Parathyroid adenoma (tissue), 2 donors: ENCODE results near the gene EPHA3.

Source experiments
- H2AFZ ChIP-seq: fragments of 300-600 bp; sonication (generic); one replicate; pipeline ENCODE4 v1.7.0; 2017; ENCODE audit warnings: antibody characterized with exemption, mild to moderate bottlenecking
- H3K27ac ChIP-seq: fragments of 300-600 bp; sonication (generic); one replicate; pipeline ENCODE4 v1.7.0; 2017
- H3K27me3 ChIP-seq: fragments of 300-600 bp; sonication (generic); one replicate; pipeline ENCODE4 v1.7.0; 2017; ENCODE audit warnings: low read length; ENCODE audit not compliant: control insufficient read depth, insufficient read depth
- H3K36me3 ChIP-seq: fragments of 300-600 bp; sonication (generic); one replicate; pipeline ENCODE4 v1.7.0; 2017; ENCODE audit warnings: low read length; ENCODE audit not compliant: control insufficient read depth, insufficient read depth
- H3K4me1 ChIP-seq: fragments of 300-600 bp; sonication (generic); one replicate; pipeline ENCODE4 v1.7.0; 2017; ENCODE audit warnings: control low read depth
- H3K4me2 ChIP-seq: fragments of 300-600 bp; sonication (generic); one replicate; pipeline ENCODE4 v1.7.0; 2017; ENCODE audit warnings: low read length
- H3K4me3 ChIP-seq: fragments of 300-600 bp; sonication (generic); one replicate; pipeline ENCODE4 v1.7.0; 2017; ENCODE audit warnings: low read depth, low read length
- H3K79me2 ChIP-seq: fragments of 300-600 bp; sonication (generic); one replicate; pipeline ENCODE4 v1.7.0; 2017; ENCODE audit warnings: control low read depth
- H3K9ac ChIP-seq: fragments of 300-600 bp; sonication (generic); one replicate; pipeline ENCODE4 v1.7.0; 2017; ENCODE audit warnings: mild to moderate bottlenecking
- H3K9me3 ChIP-seq: fragments of 300-600 bp; sonication (generic); one replicate; pipeline ENCODE4 v1.7.0; 2017; ENCODE audit warnings: low read length; ENCODE audit not compliant: control insufficient read depth
- CTCF ChIP-seq: fragments of 300-600 bp; sonication (generic); IDR thresholded peaks from one replicate; pipeline ENCODE4 v1.7.0; 2017; ENCODE audit warnings: antibody characterized with exemption, mild to moderate bottlenecking
- donor health status: primary hyperparathyroidism.

EPHA3 gene

GRCh38 chr3:89245612-89246011, 138.2 kb downstream of the EPHA3 start:
- no peak overlapping the region for H3K9ac ChIP-seq

GRCh38 chr3:89246326-89246725, 138.9 kb downstream of the EPHA3 start:
- Histone ChIP-seq H3K4me2 (no peak overlapping the region), H3K9ac (no peak overlapping the region), H3K79me2 (no peaks in the 10 kb centered on the region), H2AFZ (no peak overlapping the region), H3K4me1 (no peaks in the 10 kb centered on the region), H3K36me3 (no peaks in the 10 kb centered on the region), H3K27ac (no peak overlapping the region), H3K27me3 (no peaks in the 10 kb centered on the region), H3K9me3 (no peaks in the 10 kb centered on the region), H3K4me3 (no peak overlapping the region)
- TF ChIP-seq CTCF = no peak

More at GRCh38 chr3:89245612-89246011, 138.2 kb downstream of the EPHA3 start:
- Histone ChIP-seq H2AFZ (no peak overlapping the region), H3K36me3 (no peaks in the 10 kb centered on the region), H3K4me3 (no peak overlapping the region), H3K27me3 (no peaks in the 10 kb centered on the region), H3K4me1 (no peaks in the 10 kb centered on the region), H3K27ac (no peak overlapping the region), H3K9me3 (no peaks in the 10 kb centered on the region), H3K79me2 (no peaks in the 10 kb centered on the region), H3K4me2 (no peak overlapping the region)
- no peak for TF ChIP-seq CTCF

DNA sequence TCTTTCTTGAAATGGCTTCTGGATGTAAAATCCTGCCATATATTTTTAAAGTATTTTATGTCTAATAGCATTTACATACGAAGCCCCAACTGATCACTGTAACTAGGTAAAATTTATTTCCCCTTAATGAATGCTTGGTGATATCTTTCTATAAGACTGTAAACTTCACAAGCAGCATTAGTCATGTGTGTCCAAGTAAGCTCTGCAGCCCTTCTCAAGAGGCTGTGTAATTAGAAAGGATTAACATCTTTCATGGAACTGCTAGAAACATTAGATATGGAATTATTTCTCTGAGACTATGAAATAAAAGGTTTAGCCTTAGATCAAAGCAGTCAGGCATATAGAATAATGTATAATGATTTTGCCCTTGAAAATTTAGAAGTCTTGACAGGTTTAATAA, 143.3 kb downstream of the EPHA3 start:
- no peaks in the 10 kb centered on the region for H3K36me3 ChIP-seq
- no peak for TF ChIP-seq CTCF
- no peak overlapping the region for H3K27ac ChIP-seq
- no peaks in the 10 kb centered on the region for H3K79me2 ChIP-seq
- no peaks in the 10 kb centered on the region for H3K4me1 ChIP-seq
- no peaks in the 10 kb centered on the region for H3K9me3 ChIP-seq
- H3K27me3 ChIP-seq = no peaks in the 10 kb centered on the region
- H2AFZ ChIP-seq = no peak overlapping the region
- no peak overlapping the region for H3K4me3 ChIP-seq
- H3K9ac ChIP-seq = no peak overlapping the region
- H3K4me2 ChIP-seq = no peak overlapping the region

DNA sequence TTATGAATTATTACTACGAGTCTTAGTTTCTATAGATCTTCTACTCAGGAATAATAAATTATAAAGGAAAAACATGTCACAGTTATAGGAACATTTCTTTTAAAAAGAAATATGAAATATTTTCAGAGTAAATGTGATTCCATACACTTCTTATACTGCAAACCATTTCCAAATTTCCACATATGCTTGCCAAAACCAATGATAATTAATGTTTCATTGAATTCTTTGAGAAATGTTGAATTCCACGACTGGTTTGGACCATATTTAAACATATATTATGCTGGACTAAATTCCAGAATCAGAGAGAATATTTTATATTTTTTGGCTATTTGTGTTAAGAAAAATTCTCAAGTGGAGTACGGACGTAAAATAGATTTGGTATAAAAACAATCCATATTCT, 144.6 kb downstream of the EPHA3 start:
- Histone ChIP-seq H2AFZ (no peak overlapping the region), H3K79me2 (no peaks in the 10 kb centered on the region), H3K9ac (no peak overlapping the region), H3K4me1 (no peaks in the 10 kb centered on the region), H3K4me3 (no peak overlapping the region), H3K36me3 (no peaks in the 10 kb centered on the region), H3K27me3 (no peaks in the 10 kb centered on the region), H3K9me3 (no peaks in the 10 kb centered on the region), H3K27ac (no peak overlapping the region), H3K4me2 (no peak overlapping the region)
- TF ChIP-seq CTCF = no peak

- no peak overlapping the region for H3K4me2 ChIP-seq
- H3K9ac ChIP-seq = no peak overlapping the region
- H3K36me3 ChIP-seq = no peaks in the 10 kb centered on the region
- no peaks in the 10 kb centered on the region for H3K9me3 ChIP-seq
- no peak overlapping the region for H2AFZ ChIP-seq
- H3K4me1 ChIP-seq = no peaks in the 10 kb centered on the region
- H3K27ac ChIP-seq = no peak overlapping the region
- no peak overlapping the region for H3K4me3 ChIP-seq
- no peak for TF ChIP-seq CTCF
- no peaks in the 10 kb centered on the region for H3K27me3 ChIP-seq
- no peaks in the 10 kb centered on the region for H3K79me2 ChIP-seq
Observed at GRCh38 chr3:89252860-89253259, 145.4 kb downstream of the EPHA3 start.
